ENCODE measurements around the gene HEATR9. TPM values are rescaled to one million over a fixed set of nuclear protein-coding genes. Genes with fewer than 3 reads are reported as not detected.

HEATR9 gene
- total and polyA plus RNA-seq, 2 of the 13 experiments (the other 11 are each of a cell fraction or from before 2014, with no cell fraction given), result not detected

- ATAC-seq, result no peak
- Histone ChIP-seq H3K27ac (ENCODE audit: extremely low read length, insufficient read depth, low read length) (no peak within 1 kb of the TSS), H3K9me3 (ENCODE audit: low read length) (no peaks in the 10 kb centered on the region), H3K36me3 (replicated peaks in 1 of 2; ENCODE audit: control insufficient read depth in 1 of 2, insufficient read depth in 2 of 2, low read length in 2 of 2) (no peaks in the 10 kb centered on the region), H2AFZ (ENCODE audit: low read length) (no peak within 1 kb of the TSS), H3K4me2 (ENCODE audit: low read depth, low read length) (no peak within 1 kb of the TSS), H3K4me1 (ENCODE audit: insufficient read depth, low read length) (peaks cover 33% of the 10 kb centered on the region), H3K9ac (ENCODE audit: insufficient read depth, low read depth, low read length) (no peak within 1 kb of the TSS), H3K27me3 (ENCODE audit: control insufficient read depth in 1 of 2, insufficient read depth in 2 of 2, low read length in 2 of 2) (no peaks in the 10 kb centered on the region), H4K20me1 (ENCODE audit: insufficient read depth, low read length) (no peaks in the 10 kb centered on the region), H3K79me2 (ENCODE audit: insufficient read depth, low read length) (no peaks in the 10 kb centered on the region), H3K4me3 (replicated peaks in 1 of 3; ENCODE audit: insufficient read depth in 1 of 3, low read depth in 2 of 3, low read length in 3 of 3) (no peak within 1 kb of the TSS; a peak in 1 of 6 replicates)
- DNase-seq (ENCODE audit: low spot score), result no peak
- in situ Hi-C loops (cut with HindIII; ENCODE audit: extremely low pct_ligation_motif_present, low pct_unique_long_range_greater_than_20kb) (no loop called here), intact Hi-C loops (cut with micrococcal nuclease; ENCODE audit: unreplicated experiment) (no loop called here)
- CTCF ChIA-PET (ENCODE audit: low intra/inter-chr PET ratio, low total read pairs), result no interaction called here
- FAIRE-seq, result no peak
- BruUV-seq (replicated peaks), result no TSS peak
- no peak for TF ChIP-seq DBP (CRISPR knock-in tag; IDR thresholded peaks at IDR 0.05; ENCODE audit: not compliant biosample characterization)
- no peak for TF ChIP-seq RBM39 (IDR thresholded peaks at IDR 0.05; ENCODE audit: low read depth, low read length, poor library complexity, severe bottlenecking)
- no peak for TF ChIP-seq PAWR (CRISPR knock-in tag; IDR thresholded peaks at IDR 0.05; ENCODE audit: borderline replicate concordance)
- no peak for TF ChIP-seq FOXC1 (CRISPR knock-in tag; IDR thresholded peaks at IDR 0.05; ENCODE audit: borderline replicate concordance)
- TF ChIP-seq ZSCAN25 (CRISPR knock-in tag; IDR thresholded peaks at IDR 0.05), result no peak
- no peak for TF ChIP-seq SCMH1 (CRISPR knock-in tag; IDR thresholded peaks at IDR 0.05; ENCODE audit: borderline replicate concordance)
- no peak for TF ChIP-seq CEBPB (IDR thresholded peaks at IDR 0.05; ENCODE audit: borderline replicate concordance, low read depth, low read length)
- no peak for TF ChIP-seq TERF1 (CRISPR knock-in tag; IDR thresholded peaks at IDR 0.05)
- no peak for TF ChIP-seq SMAD9 (CRISPR knock-in tag; IDR thresholded peaks at IDR 0.05)
- TF ChIP-seq MZF1 (CRISPR knock-in tag; IDR thresholded peaks at IDR 0.05; ENCODE audit: borderline replicate concordance), result no peak
- TF ChIP-seq ZNF770 (CRISPR knock-in tag; IDR thresholded peaks at IDR 0.05), result no peak
- no peak for TF ChIP-seq SMAD1 (CRISPR knock-in tag; IDR thresholded peaks at IDR 0.05; ENCODE audit: borderline replicate concordance, low read depth)
- no peak for TF ChIP-seq TBP (CRISPR knock-in tag; IDR thresholded peaks at IDR 0.05)
- no peak for TF ChIP-seq ZNF501 (CRISPR knock-in tag; IDR thresholded peaks at IDR 0.05)
- TF ChIP-seq IRF9 (CRISPR knock-in tag; IDR thresholded peaks at IDR 0.05; ENCODE audit: borderline replicate concordance), result no peak
- WGBS (ENCODE audit: low lambda C conversion rate), result 17% methylated on average over 6 of the region's 11 CpGs
- POLR2A ChIA-PET, result no interaction called here
Measured at GRCh38 chr17:35879773-35880654, 11.3 kb upstream of the HEATR9 start, which contains the start of gene CCL5. TSS of gene CCL5 (minus strand) at chr17:35880360.

All from HepG2 (cell line).